Upper lobe of left lung (tissue), 6 donors: ENCODE results near the gene APOE. TPM values are rescaled to one million over a fixed set of nuclear protein-coding genes. Genes with fewer than 3 reads are reported as not detected.

ENCODE experiments used
- ATAC-seq, 2 donors: fragments of 200-7000 bp; cut with Tn5 transposase; one replicate each; pipeline ENCODE4 v1.9.1; 2022; ENCODE audit warnings: mild to moderate bottlenecking in 2 of 2, moderate library complexity in 2 of 2; ENCODE audit not compliant: low FRiP score in 2 of 2
- DNase-seq, 2 donors: peaks; one replicate each; pipeline ENCODE4 v3.0.0-alpha.2; 2019 to 2020
- H3K27ac ChIP-seq, 4 donors: fragments of 200-600 bp; sonication (generic); one replicate each; pipeline ENCODE4 v1.5.1; 2016 to 2019
- H3K27me3 ChIP-seq, 4 donors: fragments of 200-600 bp; sonication (generic); one replicate each; pipeline ENCODE4 v1.5.1; 2017 to 2019
- H3K36me3 ChIP-seq, 4 donors: fragments of 200-600 bp; sonication (generic); one replicate each; pipeline ENCODE4 v1.5.1; 2016 to 2019
- H3K4me1 ChIP-seq, 4 donors: fragments of 200-600 bp; sonication (generic); one replicate each; pipeline ENCODE4 v1.5.1; 2018 to 2019
- H3K4me3 ChIP-seq, 4 donors: fragments of 200-600 bp; sonication (generic); one replicate each; pipeline ENCODE4 v1.5.1; 2017 to 2019; ENCODE audit warnings: mild to moderate bottlenecking in 2 of 4, moderate library complexity in 1 of 4
- H3K9me3 ChIP-seq, 4 donors: fragments of 200-600 bp; sonication (generic); one replicate each; pipeline ENCODE4 v1.5.1; 2018 to 2019
- EP300 ChIP-seq, 4 donors: sonication (generic); formaldehyde crosslinking; IDR thresholded peaks; one replicate each; pipeline ENCODE4 v1.5.1; 2017; ENCODE audit warnings: antibody characterized with exemption in 4 of 4, control low read depth in 2 of 4
- POLR2A ChIP-seq, 4 donors: fragments of 450-650 bp; IDR thresholded peaks; one replicate each; pipeline ENCODE4 v1.5.1; 2016 to 2017; ENCODE audit warnings: antibody characterized with exemption in 4 of 4, mild to moderate bottlenecking in 2 of 4
- POLR2AphosphoS5 ChIP-seq, 2 donors: sonication (generic); formaldehyde crosslinking; IDR thresholded peaks; one replicate each; pipeline ENCODE4 v1.5.1; 2017; ENCODE audit warnings: antibody characterized with exemption in 2 of 2
- WGBS, 2 donors: methylation state at CpG; one replicate each; pipeline ENCODE4 v1.1.5; 2017 to 2018; 5-methylcytosine and 5-hydroxymethylcytosine counted together
- total RNA-seq, 6 donors: library from RNA; depleted of rRNA in 4 of 6; stranded (reverse); fragments of >200 nt in 4 of 6; gene quantifications; one replicate each; pipeline versions ENCODE4 v1.1.0 to v1.2.1, GENCODE V29; 2016 to 2021
- TF ChIP-seq, protein P1 (sequence below), 6 experiments: fragments of 450-650 bp in 4 of 6; fragments of 200-600 bp in 2 of 6; sonication (generic) in 2 of 6; IDR thresholded peaks; one replicate each; pipeline ENCODE4 v1.5.1; 2016 to 2019; ENCODE audit warnings: antibody characterized with exemption in 6 of 6
- donor health status: DM: no; HTN: no; CAD: no; lungs with moderate emphysema.
- donor health status: DM: no; HTN: yes; CAD: no; lungs with severe emphysema.

Gene APOE
- total RNA-seq, 6 donors from 2014 or later, result 256 to 1,773 (median 644) TPM

DNA sequence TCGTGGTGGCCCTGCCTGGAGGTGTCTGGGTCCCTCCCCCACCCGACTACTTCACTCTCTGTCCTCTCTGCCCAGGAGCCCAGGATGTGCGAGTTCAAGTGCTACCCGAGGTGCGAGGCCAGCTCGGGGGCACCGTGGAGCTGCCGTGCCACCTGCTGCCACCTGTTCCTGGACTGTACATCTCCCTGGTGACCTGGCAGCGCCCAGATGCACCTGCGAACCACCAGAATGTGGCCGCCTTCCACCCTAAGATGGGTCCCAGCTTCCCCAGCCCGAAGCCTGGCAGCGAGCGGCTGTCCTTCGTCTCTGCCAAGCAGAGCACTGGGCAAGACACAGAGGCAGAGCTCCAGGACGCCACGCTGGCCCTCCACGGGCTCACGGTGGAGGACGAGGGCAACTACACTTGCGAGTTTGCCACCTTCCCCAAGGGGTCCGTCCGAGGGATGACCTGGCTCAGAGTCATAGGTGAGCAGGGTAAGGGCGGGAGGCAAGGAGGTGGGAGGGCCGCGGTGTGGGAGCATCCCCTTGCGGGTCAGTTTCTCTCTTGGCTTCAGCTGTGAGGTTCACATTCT lies 40.3 kb upstream of the APOE start:
- Histone ChIP-seq H3K4me1 (peaks cover 0 to 5% (median 0%) of the 10 kb centered on the region in 4 donors), H3K27ac (no peak overlapping the region), H3K9me3 (no peaks in the 10 kb centered on the region), H3K27me3 (no peaks in the 10 kb centered on the region), H3K36me3 (peaks cover 3 to 38% (median 10%) of the 10 kb centered on the region in 4 donors), H3K4me3 (no peak overlapping the region)
- peak in 1 of 2 donors; percentile 58 for ATAC-seq
- TF ChIP-seq EP300 (IDR thresholded peaks at IDR 0.05) (no peak), POLR2A (IDR thresholded peaks at IDR 0.05) (no peak), POLR2AphosphoS5 (IDR thresholded peaks at IDR 0.05) (no peak)
- TF ChIP-seq, protein P1, sequence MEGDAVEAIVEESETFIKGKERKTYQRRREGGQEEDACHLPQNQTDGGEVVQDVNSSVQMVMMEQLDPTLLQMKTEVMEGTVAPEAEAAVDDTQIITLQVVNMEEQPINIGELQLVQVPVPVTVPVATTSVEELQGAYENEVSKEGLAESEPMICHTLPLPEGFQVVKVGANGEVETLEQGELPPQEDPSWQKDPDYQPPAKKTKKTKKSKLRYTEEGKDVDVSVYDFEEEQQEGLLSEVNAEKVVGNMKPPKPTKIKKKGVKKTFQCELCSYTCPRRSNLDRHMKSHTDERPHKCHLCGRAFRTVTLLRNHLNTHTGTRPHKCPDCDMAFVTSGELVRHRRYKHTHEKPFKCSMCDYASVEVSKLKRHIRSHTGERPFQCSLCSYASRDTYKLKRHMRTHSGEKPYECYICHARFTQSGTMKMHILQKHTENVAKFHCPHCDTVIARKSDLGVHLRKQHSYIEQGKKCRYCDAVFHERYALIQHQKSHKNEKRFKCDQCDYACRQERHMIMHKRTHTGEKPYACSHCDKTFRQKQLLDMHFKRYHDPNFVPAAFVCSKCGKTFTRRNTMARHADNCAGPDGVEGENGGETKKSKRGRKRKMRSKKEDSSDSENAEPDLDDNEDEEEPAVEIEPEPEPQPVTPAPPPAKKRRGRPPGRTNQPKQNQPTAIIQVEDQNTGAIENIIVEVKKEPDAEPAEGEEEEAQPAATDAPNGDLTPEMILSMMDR (IDR thresholded peaks at IDR 0.05), result no peak
- no peak for DNase-seq
- 90 to 94% methylated on average over 7 to 27 of the region's 27 CpGs for WGBS, 2 donors

DNA sequence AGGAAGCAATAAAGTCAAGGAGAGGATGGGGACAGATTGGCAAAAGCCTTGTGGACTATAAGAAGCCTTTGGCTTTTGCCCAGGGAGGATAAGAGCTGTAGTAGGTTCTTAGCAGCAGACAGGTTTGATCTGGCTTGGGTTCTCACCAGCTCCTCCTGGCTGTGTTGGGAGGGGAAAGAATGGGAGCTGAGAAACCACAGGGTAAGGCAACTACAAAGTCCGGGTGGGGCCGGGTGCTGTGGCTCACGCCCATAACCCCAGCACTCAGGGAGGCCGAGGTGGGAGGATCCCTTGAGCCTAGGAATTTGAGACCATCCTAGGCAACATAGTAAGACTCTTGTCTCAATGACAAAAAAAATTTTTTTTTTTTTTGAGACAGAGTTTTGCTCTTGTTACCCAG lies 38.9 kb upstream of the APOE start:
- peak in 1 of 2 donors; percentile 41 for ATAC-seq
- Histone ChIP-seq H3K4me3 (no peak overlapping the region), H3K27ac (no peak overlapping the region), H3K36me3 (peaks cover 6 to 45% (median 17%) of the 10 kb centered on the region in 4 donors), H3K4me1 (peaks cover 0 to 6% (median 0%) of the 10 kb centered on the region in 4 donors), H3K27me3 (no peaks in the 10 kb centered on the region), H3K9me3 (no peaks in the 10 kb centered on the region)
- peak in 1 of 2 donors; percentile 35 for DNase-seq
- WGBS, 2 donors, result 54 to 84% methylated on average over 4 of the region's 4 CpGs
- TF ChIP-seq EP300 (IDR thresholded peaks at IDR 0.05), result no peak
- TF ChIP-seq POLR2AphosphoS5 (IDR thresholded peaks at IDR 0.05), result no peak
- TF ChIP-seq, protein P1 (IDR thresholded peaks at IDR 0.05), result no peak
- TF ChIP-seq POLR2A (IDR thresholded peaks at IDR 0.05), result no peak

- 83 to 92% methylated on average over 12 of the region's 12 CpGs for WGBS, 2 donors
- Histone ChIP-seq H3K36me3 (peaks cover 12 to 54% (median 25%) of the 10 kb centered on the region in 4 donors), H3K27me3 (no peaks in the 10 kb centered on the region), H3K4me1 (peaks cover 0 to 6% (median 0%) of the 10 kb centered on the region in 4 donors), H3K9me3 (no peaks in the 10 kb centered on the region), H3K4me3 (no peak overlapping the region), H3K27ac (peak overlapping the region in 1 of 4 donors; percentile 77)
- no peak for ATAC-seq
- no peak for DNase-seq
- TF ChIP-seq, protein P1 (IDR thresholded peaks at IDR 0.05), result no peak
- TF ChIP-seq POLR2AphosphoS5 (IDR thresholded peaks at IDR 0.05) (no peak), EP300 (IDR thresholded peaks at IDR 0.05) (no peak), POLR2A (IDR thresholded peaks at IDR 0.05) (no peak)
These were observed 38.0 kb upstream of the APOE start for GRCh38 chr19:44867578-44867977.

DNA sequence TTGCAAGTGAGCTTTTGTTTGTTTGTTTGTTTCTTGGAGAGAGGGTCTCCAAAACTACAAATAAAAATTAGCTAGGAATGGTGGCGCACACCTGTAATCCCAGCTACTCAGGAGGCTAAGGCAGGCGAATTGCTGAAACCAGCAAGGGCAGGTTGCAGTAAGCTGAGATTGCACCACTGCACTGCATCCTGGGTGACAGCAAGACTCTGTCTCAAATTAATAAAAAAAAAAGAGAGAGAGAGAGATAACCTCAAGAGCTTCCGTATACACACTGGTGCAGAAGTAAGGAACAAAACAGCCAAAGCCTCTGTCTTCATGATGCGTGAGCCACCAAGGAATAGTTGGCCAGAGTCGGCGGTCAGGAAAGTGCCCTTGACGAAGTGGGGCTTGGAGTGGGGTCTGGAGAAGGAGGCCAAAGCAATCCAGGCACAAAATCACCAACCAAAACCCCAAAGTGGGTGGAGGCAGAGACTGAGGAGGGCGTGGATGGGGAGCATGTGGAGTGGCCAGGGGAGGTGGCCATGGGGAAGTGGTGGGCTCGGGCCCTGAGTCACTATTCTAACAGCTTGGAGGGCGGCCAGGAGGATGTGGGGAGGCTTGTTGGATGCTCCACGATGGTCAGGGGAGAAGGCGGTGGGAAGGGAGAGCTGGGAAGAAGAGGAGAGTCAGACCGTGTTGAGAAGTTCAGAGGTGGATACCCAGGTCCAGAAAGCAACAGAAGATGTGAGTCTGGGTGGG lies 35.7 kb upstream of the APOE start:
- no peaks in the 10 kb centered on the region for H3K9me3 ChIP-seq
- DNase-seq (peak in 1 of 2 donors; percentile 65), ATAC-seq (peak; percentile 60 to 62)
- peak overlapping the region; percentile 44 to 68 (median 50) for H3K27ac ChIP-seq
- peaks cover 24 to 76% (median 45%) of the 10 kb centered on the region in 4 donors for H3K36me3 ChIP-seq
- H3K4me3 ChIP-seq, result no peak overlapping the region
- H3K4me1 ChIP-seq, result peaks cover 0 to 6% (median 0%) of the 10 kb centered on the region in 4 donors
- 62 to 68% methylated on average over 13 of the region's 13 CpGs for WGBS, 2 donors
- no peaks in the 10 kb centered on the region for H3K27me3 ChIP-seq
- TF ChIP-seq, protein P1 (IDR thresholded peaks at IDR 0.05), result no peak
- TF ChIP-seq POLR2A (IDR thresholded peaks at IDR 0.05) (no peak), POLR2AphosphoS5 (IDR thresholded peaks at IDR 0.05) (no peak), EP300 (IDR thresholded peaks at IDR 0.05) (no peak)
